ENCODE results near the gene RAB21.
"Not testable (repeated sequence)": the region's sequence is repeated elsewhere in the genome, so short reads cannot be mapped to it uniquely, and the experiment has no call there.

Gene RAB21

GRCh38 chr12:71755146-71755892 is 656 bp downstream of the RAB21 start:
- DNase-seq: no peak

- DNase-seq: no peak
Observed at GRCh38 chr12:71756054-71756690, 1.5 kb downstream of the RAB21 start.

GRCh38 chr12:71759941-71760340 is 5.3 kb downstream of the RAB21 start:
- DNase-seq: no peak

GRCh38 chr12:71760471-71760870 is 5.8 kb downstream of the RAB21 start:
- DNase-seq: no peak

GRCh38 chr12:71761354-71761753 is 6.7 kb downstream of the RAB21 start:
- not testable (repeated sequence) for DNase-seq

- DNase-seq: no peak
Observed at GRCh38 chr12:71763677-71764379, 9.2 kb downstream of the RAB21 start.

GRCh38 chr12:71764587-71765321 is 10.1 kb downstream of the RAB21 start:
- DNase-seq: no peak

GRCh38 chr12:71766202-71766601 is 11.5 kb downstream of the RAB21 start:
- no peak for DNase-seq

- DNase-seq: no peak
Observed at GRCh38 chr12:71767183-71767582, 12.5 kb downstream of the RAB21 start.

- no peak for DNase-seq
Observed at GRCh38 chr12:71768900-71769299, 14.2 kb downstream of the RAB21 start.

GRCh38 chr12:71771069-71771468 is 16.4 kb downstream of the RAB21 start:
- DNase-seq: no peak

GRCh38 chr12:71772735-71773134 is 18.1 kb downstream of the RAB21 start:
- no peak for DNase-seq

GRCh38 chr12:71780237-71780822 is 25.7 kb downstream of the RAB21 start:
- DNase-seq: no peak

- DNase-seq: no peak
Observed at GRCh38 chr12:71782017-71782416, 27.4 kb downstream of the RAB21 start.

GRCh38 chr12:71786829-71787228 is 32.2 kb downstream of the RAB21 start:
- DNase-seq: no peak

GRCh38 chr12:71787580-71787979 is 32.9 kb downstream of the RAB21 start:
- no peak for DNase-seq

GRCh38 chr12:71790331-71790730 is 35.7 kb downstream of the RAB21 start:
- DNase-seq: no peak

GRCh38 chr12:71791473-71792150 is 36.9 kb downstream of the RAB21 start:
- DNase-seq: no peak

- no peak for DNase-seq
Observed at GRCh38 chr12:71792599-71792998, 37.9 kb downstream of the RAB21 start.

GRCh38 chr12:71795901-71796300 is 41.2 kb downstream of the RAB21 start:
- DNase-seq: no peak

- no peak for DNase-seq
Observed at GRCh38 chr12:71797531-71797930, 42.9 kb downstream of the RAB21 start.

- DNase-seq: no peak
Observed at GRCh38 chr12:71799106-71799505, 44.4 kb downstream of the RAB21 start.

Measured in NCI-H2081 treated with DMSO at 0.1 percent for 48 hours (cell line).